GM04503 (cell line): ENCODE measurements around the gene ERF.

Experiments used
- DNase-seq: peaks from one replicate; pipeline ENCODE4 v3.0.0-alpha.2; 2012; ENCODE audit warnings: low read depth

ERF gene

DNA sequence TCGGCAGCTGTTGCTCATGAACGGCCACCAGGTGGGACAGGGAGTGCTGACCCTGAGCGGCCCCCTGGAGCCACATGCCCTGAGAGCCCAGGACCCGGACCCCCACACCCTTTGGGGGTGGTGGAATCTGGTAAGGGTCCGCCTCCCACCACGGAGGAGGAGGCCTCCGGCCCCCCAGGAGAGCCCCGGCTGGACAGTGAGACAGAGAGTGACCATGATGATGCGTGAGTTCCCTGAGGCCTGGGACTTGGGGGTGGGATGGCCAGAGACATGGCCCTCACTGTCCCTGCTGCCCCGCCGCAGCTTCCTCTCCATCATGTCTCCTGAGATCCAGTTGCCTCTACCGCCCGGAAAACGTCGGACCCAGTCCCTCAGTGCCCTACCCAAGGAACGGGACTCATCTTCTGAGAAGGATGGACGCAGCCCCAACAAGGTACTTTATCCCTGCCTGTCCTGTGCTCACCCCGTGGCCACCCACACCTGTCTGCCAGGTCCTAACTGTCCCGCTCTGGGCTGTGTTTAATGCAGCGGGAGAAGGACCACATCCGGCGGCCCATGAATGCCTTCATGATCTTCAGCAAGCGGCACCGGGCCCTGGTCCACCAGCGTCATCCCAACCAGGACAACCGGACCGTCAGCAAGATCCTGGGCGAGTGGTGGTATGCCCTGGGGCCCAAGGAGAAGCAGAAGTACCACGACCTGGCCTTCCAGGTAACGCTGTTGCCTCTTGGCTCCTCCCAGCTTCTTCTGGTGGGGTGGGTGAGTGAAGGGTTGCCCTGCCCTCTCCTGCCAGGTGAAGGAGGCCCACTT, 32.3 kb upstream of the ERF start:
- DNase-seq: no peak

DNA sequence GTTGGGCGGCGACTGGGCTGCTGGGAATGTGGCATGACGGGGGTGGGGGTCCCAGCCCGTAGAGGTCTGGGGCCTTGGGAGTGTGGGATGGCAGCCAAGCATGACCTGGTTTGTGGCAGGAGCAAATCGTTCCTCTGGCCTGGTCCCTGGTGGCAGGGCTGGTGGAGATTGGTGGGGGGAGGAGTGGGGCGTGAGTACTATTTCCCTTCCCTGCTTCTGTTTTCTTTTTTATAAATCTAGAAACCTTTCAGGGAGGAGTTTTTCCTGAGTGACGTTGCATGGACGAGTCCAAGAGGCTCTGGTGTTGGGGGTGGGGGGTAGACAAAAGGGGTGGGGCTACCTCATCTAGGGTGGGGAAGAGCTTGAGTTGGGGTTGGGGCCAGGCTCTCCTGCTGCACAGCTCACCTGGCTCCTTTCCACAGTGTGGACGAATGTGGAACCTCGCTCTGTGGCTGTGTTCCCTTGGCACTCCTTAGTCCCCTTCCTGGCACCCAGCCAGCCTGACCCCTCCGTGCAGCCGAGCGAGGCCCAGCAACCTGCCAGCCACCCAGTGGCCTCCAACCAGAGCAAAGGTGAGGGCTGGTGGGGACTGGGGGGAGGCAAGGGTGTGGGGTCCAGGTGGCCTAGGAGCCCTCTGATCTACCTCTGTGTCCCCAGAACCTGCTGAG, 31.6 kb upstream of the ERF start:
- DNase-seq: no peak

DNA sequence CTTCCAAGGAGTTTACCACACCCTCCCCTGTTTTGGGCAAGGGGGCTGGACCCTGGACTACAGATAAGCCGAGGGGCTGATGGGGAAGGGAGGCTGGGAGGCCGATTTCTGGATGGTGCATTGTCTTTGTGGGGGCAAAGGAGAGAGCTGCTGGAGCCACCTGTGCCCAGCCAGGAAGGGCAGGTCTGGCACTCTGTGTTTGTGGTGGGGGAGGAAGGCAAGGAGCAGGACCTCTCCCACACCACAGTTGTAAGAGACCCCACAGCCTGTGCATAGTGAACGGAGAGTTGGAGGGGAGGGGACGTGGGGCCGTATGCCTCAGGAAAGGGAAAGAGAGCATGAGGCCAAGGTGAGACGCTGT, 31.0 kb upstream of the ERF start:
- no peak for DNase-seq

DNA sequence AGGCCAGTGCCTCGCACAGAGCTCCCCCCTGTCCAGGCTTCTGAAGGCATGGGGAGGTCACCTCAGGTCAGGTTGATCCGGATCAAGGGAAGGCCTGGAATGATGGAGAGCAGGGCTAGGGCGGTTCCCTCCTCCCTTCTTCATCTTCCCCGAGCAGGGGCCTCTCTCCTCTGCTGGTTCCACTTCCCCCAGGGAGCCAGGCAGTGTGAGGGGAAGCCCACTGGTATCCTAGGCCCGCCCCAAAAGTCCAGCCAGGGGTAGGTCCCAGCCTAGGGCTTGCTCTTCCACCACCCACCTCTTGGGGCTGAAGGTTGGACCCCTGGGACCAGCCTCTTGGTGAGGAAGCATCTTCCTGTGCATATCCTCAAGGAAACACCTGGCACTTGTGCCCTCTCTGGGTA, 30.6 kb upstream of the ERF start:
- no peak for DNase-seq

DNA sequence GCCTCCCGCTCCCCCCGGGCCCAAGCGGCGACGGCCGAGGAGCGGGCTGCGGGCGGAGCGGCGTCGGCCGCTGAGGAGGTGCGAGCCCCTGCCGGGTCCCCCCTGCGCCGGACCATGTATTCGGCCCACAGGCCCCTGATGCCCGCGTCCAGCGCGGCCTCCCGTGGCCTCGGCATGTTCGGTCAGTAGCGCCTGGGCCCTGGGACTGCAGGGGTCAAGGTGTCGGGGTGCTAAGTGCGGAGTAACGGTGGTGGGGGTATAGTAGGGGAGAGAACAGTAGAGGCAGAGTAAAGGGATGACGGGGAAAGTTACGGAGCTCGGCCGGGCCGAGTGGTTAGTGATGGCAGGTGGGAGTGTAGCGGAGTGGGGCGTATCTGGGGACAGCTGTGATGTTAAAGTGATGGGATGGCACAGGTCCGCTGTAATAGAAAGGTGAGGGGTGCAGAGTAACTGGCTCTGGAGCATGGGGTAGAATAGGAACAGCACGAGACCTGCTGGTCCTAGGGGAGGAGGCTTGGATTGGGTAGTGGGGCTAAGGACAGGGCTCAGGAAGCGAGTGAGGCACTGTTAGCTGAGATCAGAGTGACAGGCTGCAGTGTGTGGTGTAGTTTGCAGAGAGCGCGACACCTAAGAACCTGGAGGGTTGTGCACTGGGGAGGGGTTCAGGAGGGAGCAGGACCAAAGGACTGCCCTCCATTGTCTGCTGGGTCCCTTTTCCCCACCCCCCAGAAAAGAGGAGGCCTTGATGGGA, 29.8 kb upstream of the ERF start:
- no peak for DNase-seq

DNA sequence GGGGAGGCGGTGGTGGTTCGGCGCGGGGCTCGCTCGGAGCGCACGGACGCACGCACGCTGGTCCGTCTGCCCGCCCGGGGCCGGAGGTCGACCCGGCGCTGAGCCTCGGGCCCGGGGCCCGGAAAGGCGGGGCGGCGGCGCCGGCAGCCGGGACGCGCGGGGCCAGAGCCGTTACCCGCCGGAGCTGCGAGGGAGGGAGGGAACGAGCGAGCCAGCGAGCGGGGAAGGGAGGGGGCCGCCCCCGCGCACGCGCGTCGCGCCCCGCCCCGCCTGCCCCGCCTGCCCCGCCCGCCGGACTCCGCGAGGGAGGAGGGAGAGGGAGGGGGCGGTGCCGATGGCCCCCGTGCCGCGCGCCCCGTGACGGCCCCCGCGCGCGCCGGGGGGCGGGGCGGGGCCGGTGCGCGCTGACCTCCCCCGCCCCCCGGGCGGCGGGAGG, 29.2 kb upstream of the ERF start:
- DNase-seq: no peak

- no peak for DNase-seq
Observed at GRCh38 chr19:42283188-42284065, 28.5 kb upstream of the ERF start.

GRCh38 chr19:42282819-42283187, 27.9 kb upstream of the ERF start:
- no peak for DNase-seq

DNA sequence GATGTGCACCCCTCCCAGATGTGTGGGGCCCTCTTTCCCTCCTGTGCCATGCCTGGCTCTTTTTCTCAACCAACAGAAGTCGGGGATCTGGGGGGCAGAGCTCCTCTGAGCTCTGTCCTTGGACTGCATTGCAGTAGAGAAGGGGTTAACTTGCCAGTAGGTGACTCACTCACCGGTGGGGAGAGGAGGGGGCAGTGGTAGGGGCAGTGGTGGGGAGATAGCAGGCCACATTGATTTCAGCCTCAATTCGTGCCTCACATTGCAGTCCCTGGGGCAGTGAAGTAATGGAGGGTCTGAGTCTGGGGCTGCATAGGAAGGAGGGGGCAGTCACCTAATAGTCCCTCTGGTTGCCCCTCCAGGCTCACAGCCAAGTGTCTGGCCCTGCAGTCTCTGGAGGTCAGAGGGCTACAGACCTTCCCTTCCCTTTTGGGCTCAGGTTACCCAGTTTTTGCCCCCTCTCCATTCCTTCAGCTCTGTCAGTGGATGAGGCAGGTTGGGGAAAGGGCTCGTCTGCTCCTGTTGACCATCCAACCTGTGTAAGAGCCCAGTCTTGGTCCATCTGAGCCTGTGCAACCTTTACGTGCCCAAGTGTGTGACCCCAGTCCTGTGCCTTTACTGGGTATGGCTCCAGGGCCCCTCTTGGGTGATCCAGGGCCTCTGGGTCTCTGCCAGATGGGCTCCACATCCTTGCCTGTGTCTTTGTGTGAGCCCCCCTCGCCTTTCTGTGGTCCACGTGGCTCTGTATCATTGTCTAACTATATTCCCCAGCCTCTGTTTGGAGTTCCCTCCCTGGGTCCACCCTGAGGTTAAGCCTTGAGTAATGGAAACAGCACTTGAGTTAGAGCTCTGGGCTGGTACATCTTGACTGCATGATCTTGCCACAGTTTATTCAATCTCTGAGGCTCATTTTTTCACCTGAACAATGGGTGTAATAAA, 27.2 kb upstream of the ERF start:
- no peak for DNase-seq

DNA sequence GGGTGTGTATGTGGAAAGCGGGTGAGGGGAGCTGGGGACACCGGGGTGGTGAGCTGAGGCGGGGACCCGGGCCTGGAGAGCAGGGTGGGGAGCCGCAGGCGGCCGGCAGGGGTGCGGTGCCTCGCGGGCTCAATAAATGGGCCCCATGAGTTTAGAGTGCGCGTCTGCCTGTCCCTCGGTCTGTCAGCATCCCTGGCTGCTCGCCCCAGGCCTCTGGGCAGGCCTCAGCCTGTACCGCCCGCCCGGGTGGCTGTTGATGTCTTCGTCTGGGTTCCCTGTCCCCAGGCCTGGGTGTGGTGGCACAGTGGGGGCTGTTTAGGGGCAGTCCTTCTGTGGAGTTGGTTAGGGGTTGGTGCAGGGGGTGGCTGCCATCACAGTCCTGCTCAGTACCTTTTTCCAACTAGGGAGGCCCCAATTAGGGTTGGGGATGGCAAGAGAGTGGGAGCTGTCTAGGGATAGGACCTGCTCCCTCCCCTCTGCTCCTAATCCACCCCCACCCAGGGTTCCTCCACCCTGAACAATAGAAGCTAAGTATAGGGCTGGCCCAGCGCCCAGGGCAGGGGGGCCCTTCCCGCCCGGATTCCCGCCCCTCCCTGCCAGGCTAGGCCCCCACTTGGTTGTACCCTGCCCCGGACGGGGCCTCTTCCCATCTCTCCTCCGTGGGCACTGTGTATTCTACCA, 26.4 kb upstream of the ERF start:
- no peak for DNase-seq

DNA sequence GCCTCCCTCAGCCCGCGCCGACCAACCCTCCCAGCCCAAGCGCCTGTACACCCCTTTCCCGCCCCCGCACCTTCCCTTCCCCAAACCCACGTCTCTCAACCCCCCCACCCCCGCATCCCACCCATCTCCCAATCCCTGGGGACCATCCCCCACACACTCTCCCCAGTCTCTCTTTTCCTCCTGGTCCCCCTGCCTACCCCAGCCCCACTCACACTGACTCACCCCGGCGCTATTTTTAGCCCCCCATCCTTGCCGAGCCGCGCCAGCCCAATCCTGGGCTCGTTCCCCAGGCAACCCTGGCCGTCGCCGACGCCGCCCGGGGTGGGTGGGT, 25.9 kb upstream of the ERF start:
- DNase-seq: no peak

DNA sequence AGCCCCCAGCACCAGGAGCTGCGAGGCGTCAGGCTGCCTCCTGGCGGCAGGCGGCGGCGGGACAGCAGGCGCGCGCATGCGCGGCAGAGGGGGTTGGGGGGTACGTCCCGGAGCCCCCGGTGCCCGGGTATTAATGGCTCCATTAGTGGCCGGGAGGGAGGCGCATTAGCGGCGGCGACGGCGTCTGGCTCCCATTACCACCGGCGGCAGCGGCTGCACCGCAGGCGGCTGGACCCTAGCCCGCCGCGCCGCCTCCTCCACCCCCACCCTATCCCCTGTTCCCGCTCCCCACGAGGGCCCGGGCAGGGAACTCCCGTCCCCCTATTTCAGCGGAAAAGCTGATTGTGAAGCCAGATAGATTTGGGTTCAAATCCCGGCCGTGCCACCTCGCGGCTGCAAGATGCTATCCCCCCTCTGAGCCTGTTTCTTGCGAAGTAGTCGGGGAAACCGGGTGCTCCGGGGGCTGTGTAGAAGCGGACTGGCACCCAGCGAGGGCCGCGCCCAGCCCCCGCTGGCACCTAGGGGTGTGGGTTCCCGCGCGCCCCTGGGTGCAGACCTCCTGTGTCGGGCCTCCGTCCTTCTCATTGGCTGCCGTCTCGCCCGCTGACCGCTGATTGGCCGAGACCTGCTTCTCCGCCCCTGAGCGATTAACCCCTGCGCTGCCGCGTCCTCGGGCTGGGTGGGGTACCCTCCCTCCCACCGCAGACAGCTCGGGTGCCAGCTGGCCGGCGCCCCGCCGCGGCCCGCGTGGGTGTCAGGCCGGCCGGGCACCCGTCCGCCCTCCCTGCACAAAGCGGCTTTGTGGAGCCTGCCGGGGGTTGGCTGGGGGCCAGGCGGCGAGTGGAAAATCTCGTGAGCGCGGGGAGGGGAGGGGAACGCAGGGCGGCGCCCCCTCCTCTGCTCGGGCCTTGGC, 25.2 kb upstream of the ERF start:
- DNase-seq: no peak

DNA sequence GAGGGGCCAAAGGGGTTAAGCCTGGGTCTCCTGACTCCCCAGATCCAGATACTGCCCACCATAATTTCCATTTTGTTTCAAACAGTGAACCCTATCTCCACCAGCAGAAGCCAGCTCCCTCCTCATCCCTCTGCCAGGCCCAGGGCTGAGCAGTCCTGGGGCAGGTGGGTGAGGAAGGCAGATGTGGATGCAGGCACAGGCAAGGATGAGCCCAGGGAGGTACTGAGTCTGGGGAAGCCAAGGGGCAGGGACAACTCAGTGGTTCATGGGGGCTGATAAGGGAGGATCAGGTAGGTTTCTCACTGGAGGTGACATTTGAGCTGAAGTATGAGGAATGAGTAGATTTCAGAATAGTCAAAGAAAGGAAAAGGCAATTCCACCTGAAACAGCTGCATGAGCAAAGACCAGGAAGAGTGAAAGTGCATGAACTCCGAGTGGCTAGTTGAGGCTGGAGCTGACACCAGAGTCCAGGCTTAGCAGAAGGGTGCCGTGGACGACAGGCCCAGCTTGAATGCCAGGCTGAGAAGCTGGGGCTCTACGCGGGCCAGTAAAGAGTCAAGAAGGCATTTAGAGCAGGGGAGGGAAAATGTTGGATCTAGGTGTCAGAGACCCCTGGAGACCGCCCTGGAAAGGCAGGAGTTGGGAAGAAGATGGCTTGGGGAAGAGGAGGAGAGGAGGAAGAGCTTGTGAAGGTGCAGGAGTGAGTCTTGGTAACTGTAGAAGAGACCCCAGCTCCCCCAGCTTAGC, 24.4 kb upstream of the ERF start:
- DNase-seq: no peak

- DNase-seq: no peak
Observed at GRCh38 chr19:42278452-42279154, 23.7 kb upstream of the ERF start.

DNA sequence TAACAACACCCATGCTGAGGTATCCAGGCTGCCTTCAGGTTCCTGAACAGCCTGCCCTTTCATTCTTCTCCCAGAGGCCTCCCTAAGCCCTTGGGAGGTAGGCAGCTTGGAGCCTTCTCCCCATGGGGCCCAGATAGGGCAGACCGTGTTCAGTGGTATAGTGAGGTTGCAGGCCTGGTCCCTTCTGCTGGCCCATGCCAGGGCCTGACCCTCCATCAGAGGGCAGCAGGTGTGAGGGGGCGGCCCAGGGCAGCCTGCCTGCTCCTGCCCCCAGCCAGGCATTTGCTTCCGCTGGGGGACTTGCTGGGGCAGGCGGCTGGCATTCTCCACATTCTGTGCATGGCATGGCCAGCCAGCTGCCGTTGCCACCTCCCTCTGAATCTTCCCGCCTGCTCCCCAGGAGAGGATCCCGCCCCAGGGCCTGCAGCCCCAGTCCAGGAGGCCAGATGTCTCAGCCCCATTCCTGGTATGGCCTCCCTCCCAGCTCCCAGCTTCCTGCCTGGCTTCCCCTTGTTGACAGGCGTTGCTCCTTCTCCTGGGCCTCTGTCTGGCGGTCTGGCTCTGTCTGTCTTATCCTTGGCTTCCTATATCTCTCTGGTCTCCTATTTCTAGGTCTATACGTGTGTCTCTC, 23.0 kb upstream of the ERF start:
- no peak for DNase-seq

GRCh38 chr19:42276821-42277220, 21.9 kb upstream of the ERF start:
- DNase-seq: no peak

DNA sequence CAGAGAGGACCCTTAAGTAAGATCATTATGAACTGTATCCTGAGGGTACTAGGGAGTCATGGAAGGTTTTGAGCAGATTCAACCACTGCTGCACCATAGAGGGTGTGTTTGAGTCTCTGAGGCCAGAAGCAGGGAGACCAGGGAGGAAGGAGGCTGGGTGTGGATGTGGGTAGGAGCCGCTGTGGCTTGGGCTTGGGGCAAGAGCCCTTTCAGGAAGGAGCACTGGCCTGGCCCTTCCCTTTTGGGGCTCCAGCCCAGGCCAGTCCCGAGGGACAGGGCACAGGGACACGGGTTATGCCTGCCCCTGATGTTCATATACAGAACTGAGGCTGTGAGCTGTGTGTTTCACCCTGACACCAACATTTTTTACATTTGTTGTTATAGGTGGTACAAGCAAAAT, 21.4 kb upstream of the ERF start:
- DNase-seq: no peak

GRCh38 chr19:42275517-42275916, 20.6 kb upstream of the ERF start:
- no peak for DNase-seq
